GM12864 (cell line): ENCODE data around the gene SMPD2.

ENCODE experiments used
- DNase-seq: peaks from one replicate; pipeline ENCODE4 v3.0.0-alpha.2; 2011; ENCODE audit warnings: low read depth
- H3K4me3 ChIP-seq: 2 replicates; pipeline ENCODE4 v1.5.1; 2011; ENCODE audit warnings: mild to moderate bottlenecking, low read depth, low read length, control low read depth
- CTCF ChIP-seq: IDR thresholded peaks from 2 replicates; pipeline ENCODE4 v1.5.1; 2011; ENCODE audit warnings: low read depth, mild to moderate bottlenecking, moderate library complexity, low read length, control low read depth, inconsistent platforms; ENCODE audit errors: missing control alignments

The SMPD2 gene

DNA sequence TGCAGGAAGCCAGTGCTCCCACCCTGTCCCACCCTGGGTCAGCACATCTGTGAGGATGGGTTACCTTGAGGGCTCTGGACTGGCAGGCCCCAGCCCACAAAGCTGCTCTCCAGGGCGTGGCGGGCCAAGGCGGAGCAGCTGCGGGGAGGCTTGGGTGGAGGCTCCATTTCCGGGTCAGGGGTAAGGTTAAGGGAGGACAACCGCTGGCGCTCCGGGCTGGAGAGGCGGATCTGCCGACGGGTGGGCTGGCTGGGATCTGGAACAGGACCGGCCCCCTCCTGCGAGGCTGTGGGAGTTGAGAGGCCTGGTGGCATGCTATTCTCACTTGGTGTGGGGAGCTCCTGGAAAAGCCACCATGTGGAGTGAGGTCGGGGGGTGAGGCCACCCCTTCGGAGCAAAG, 5.5 kb downstream of the SMPD2 start:
- no peak for DNase-seq
- no peak overlapping the region for H3K4me3 ChIP-seq
- no peak for TF ChIP-seq CTCF

GRCh38 chr6:109446541-109446940, 6.0 kb downstream of the SMPD2 start:
- DNase-seq = no peak
- H3K4me3 ChIP-seq = no peak overlapping the region
- no peak for TF ChIP-seq CTCF

DNA sequence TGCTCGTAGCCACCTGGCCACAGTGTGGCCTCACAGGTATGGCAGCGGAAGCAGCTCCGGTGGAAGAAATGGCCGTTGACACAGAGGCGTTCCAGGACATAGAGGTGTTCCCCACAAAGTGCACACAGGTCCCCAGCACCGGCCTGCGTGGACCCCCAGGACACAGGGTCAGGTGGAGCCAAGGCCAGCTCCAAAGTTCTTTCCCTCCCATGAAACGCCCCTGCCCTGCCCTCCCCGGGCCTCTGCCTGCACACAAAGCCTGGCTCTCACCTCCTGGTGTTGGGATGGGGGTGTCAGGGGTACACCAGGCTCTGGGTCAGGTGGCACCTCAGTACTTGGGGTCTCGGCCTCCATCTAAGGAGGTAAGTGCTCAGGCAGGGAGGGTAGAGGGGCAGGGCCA, 6.6 kb downstream of the SMPD2 start:
- H3K4me3 ChIP-seq = no peak overlapping the region
- DNase-seq = no peak
- no peak for TF ChIP-seq CTCF

DNA sequence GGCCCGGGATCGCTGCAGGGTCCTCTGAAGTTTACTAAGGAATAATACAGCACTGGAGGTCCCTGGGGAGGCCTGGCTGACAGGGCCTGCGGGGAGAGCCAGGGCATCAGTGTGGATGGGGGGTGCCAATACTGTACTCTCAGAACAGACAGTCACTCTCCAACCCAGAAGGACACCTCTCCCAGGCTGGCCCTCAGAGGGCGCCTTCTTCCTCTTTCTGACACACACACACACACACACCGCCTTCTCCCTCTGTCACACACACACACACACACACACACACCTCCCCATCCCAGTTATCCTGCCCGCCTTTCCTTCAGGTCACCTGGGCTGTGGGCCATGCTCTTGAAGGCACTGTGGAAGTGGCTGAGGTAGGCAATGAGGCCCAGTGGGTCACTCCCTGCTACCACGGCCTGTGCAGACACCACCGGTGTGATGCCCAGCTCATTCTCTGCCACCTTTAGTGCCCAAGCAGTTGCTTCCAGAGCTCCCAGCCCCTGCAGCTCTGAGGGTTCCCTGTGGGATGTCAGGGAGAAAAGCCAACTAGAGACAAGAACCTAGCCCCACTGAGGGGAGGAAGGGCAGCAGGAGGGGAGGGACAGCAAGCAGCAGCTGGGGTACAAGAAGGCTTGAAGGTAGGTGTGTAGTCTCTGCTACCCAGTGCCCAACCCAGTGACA, 7.5 kb downstream of the SMPD2 start:
- DNase-seq = no peak
- no peak overlapping the region for H3K4me3 ChIP-seq
- TF ChIP-seq CTCF = no peak

DNA sequence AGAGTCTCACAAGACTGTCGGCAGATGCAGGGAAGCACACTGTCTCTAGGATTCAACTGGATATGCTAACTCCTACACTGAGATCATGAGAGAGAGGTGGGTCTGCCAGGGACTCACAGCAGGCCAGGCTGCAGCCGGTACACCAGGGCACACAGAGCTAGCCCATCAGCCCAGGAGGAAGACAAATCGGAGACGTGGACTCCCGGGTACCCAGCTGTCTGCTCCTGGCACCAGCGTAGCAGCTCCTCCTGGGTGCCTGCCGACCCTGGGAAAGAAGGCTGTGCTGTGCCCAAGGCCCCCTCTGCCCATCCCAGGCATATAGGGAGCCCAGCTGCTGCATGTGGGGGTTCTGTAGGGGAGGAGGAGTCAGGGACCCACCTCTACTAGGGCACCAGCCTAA, 8.1 kb downstream of the SMPD2 start:
- DNase-seq = no peak
- TF ChIP-seq CTCF = no peak
- no peak overlapping the region for H3K4me3 ChIP-seq

- no peak for TF ChIP-seq CTCF
- H3K4me3 ChIP-seq = no peak overlapping the region
- DNase-seq = no peak
These were observed 8.7 kb downstream of the SMPD2 start for GRCh38 chr6:109449064-109449794.
